ENCODE results near the gene C1orf198. TPM values are rescaled to one million over a fixed set of nuclear protein-coding genes. Genes with fewer than 3 reads are reported as not detected.

The C1orf198 gene
- polyA plus RNA-seq, 3 donors: 1.3 to 2.7 (median 1.6) TPM

- no peaks in the 10 kb centered on the region for H3K36me3 ChIP-seq (replicated peaks in 1 of 2; ENCODE audit: control insufficient read depth in 1 of 2, insufficient read depth in 2 of 2, low read length in 2 of 2)
- Mint-ChIP-seq H3K9me3 (peaks cover 0 to 4% (median 0%) of the 10 kb centered on the region in 7 donors), H3K27me3 (ENCODE audit: low read depth in 3 of 3) (peaks cover 10 to 19% (median 12%) of the 10 kb centered on the region in 3 donors), H3K4me1 (no peaks in the 10 kb centered on the region), H3K27ac (no peak overlapping the region), H3K4me3 (no peak overlapping the region), H3K36me3 (no peaks in the 10 kb centered on the region)
- TF ChIP-seq CTCF (IDR thresholded peaks at IDR 0.05): no peak
- no peak overlapping the region for H2AFZ ChIP-seq (ENCODE audit: insufficient read depth, low read depth, low read length, poor library complexity, severe bottlenecking)
- DNase-seq: no peak
- H3K9ac ChIP-seq (ENCODE audit: insufficient read depth, low read length, poor library complexity, severe bottlenecking): no peak overlapping the region
- H3K27ac ChIP-seq (ENCODE audit: low read depth in 1 of 2, low read length in 2 of 2): no peak overlapping the region
- no peak overlapping the region for H3K4me3 ChIP-seq (replicated peaks in 1 of 3; ENCODE audit: low read depth in 2 of 3, low read length in 3 of 3)
- intact Hi-C loops (cut with micrococcal nuclease): no loop called here
- H3K79me2 ChIP-seq (ENCODE audit: insufficient read depth, low read length): no peaks in the 10 kb centered on the region
- H3K4me2 ChIP-seq (replicated peaks; ENCODE audit: extremely low read depth, low read length, poor library complexity, severe bottlenecking): no peak overlapping the region
- no peaks in the 10 kb centered on the region for H3K4me1 ChIP-seq (ENCODE audit: control insufficient read depth in 1 of 2, insufficient read depth in 2 of 2, low read length in 2 of 2)
- no peaks in the 10 kb centered on the region for H3K27me3 ChIP-seq (ENCODE audit: control insufficient read depth in 2 of 2, insufficient read depth in 2 of 2, low read length in 2 of 2)
- H4K20me1 ChIP-seq (ENCODE audit: insufficient read depth, low read length): no peaks in the 10 kb centered on the region
- no peaks in the 10 kb centered on the region for H3K9me3 ChIP-seq (replicated peaks in 1 of 2; ENCODE audit: control insufficient read depth in 1 of 2, insufficient read depth in 1 of 2, low read length in 2 of 2)
- WGBS (ENCODE audit: insufficient coverage): no CpG with 5 or more reads among the region's 2 CpGs
These were observed 23.1 kb upstream of the C1orf198 start for GRCh38 chr1:230891413-230891812.

GRCh38 chr1:230884646-230885045 lies 16.3 kb upstream of the C1orf198 start:
- no peaks in the 10 kb centered on the region for H3K4me1 Mint-ChIP-seq
- 100% methylated on average over 1 of the region's 2 CpGs for WGBS (ENCODE audit: insufficient coverage)
- no peaks in the 10 kb centered on the region for H3K4me1 ChIP-seq (ENCODE audit: control insufficient read depth in 1 of 2, insufficient read depth in 2 of 2, low read length in 2 of 2)
- H3K27ac Mint-ChIP-seq: no peak overlapping the region
- H3K36me3 ChIP-seq (replicated peaks in 1 of 2; ENCODE audit: control insufficient read depth in 1 of 2, insufficient read depth in 2 of 2, low read length in 2 of 2): no peaks in the 10 kb centered on the region
- H3K27me3 ChIP-seq (ENCODE audit: control insufficient read depth in 2 of 2, insufficient read depth in 2 of 2, low read length in 2 of 2): peaks cover 0 to 2% of the 10 kb centered on the region in 2 donors
- H3K4me3 Mint-ChIP-seq: no peak overlapping the region
- no peak for DNase-seq
- no peak overlapping the region for H3K9ac ChIP-seq (ENCODE audit: insufficient read depth, low read length, poor library complexity, severe bottlenecking)
- TF ChIP-seq CTCF (IDR thresholded peaks at IDR 0.05): no peak
- H4K20me1 ChIP-seq (ENCODE audit: insufficient read depth, low read length): no peaks in the 10 kb centered on the region
- no peaks in the 10 kb centered on the region for H3K79me2 ChIP-seq (ENCODE audit: insufficient read depth, low read length)
- H3K4me3 ChIP-seq (replicated peaks in 1 of 3; ENCODE audit: low read depth in 2 of 3, low read length in 3 of 3): no peak overlapping the region
- H3K9me3 ChIP-seq (replicated peaks in 1 of 2; ENCODE audit: control insufficient read depth in 1 of 2, insufficient read depth in 1 of 2, low read length in 2 of 2): peaks cover 7 to 15% of the 10 kb centered on the region in 2 donors
- H3K27ac ChIP-seq (ENCODE audit: low read depth in 1 of 2, low read length in 2 of 2): no peak overlapping the region
- peaks cover 24 to 33% (median 30%) of the 10 kb centered on the region in 3 donors for H3K27me3 Mint-ChIP-seq (ENCODE audit: low read depth in 3 of 3)
- no peaks in the 10 kb centered on the region for H3K36me3 Mint-ChIP-seq
- no peak overlapping the region for H3K4me2 ChIP-seq (replicated peaks; ENCODE audit: extremely low read depth, low read length, poor library complexity, severe bottlenecking)
- H3K9me3 Mint-ChIP-seq: peaks cover 15 to 39% (median 22%) of the 10 kb centered on the region in 7 donors
- intact Hi-C loops (cut with micrococcal nuclease): no loop called here
- no peak overlapping the region for H2AFZ ChIP-seq (ENCODE audit: insufficient read depth, low read depth, low read length, poor library complexity, severe bottlenecking)

All from CD14-positive monocyte (primary cell).